ENCODE results near the gene SSRP1.

- TF ChIP-seq EZH2 (IDR thresholded peaks at IDR 0.05; ENCODE audit: insufficient read depth, low read length) (no peak), CTCF (IDR thresholded peaks at IDR 0.05; ENCODE audit: insufficient read depth, low read depth, low read length) (no peak)
Measured at GRCh38 chr11:57311109-57311936, 24.4 kb downstream of the SSRP1 start.
